Measurements from ENCODE around the gene KRTAP10-3. TPM values are rescaled to one million over a fixed set of nuclear protein-coding genes. Genes with fewer than 3 reads are reported as not detected.

The KRTAP10-3 gene
- total and polyA plus RNA-seq, 2 donors (not counting 1 experiment from before 2014, with no cell fraction given): not detected

DNA sequence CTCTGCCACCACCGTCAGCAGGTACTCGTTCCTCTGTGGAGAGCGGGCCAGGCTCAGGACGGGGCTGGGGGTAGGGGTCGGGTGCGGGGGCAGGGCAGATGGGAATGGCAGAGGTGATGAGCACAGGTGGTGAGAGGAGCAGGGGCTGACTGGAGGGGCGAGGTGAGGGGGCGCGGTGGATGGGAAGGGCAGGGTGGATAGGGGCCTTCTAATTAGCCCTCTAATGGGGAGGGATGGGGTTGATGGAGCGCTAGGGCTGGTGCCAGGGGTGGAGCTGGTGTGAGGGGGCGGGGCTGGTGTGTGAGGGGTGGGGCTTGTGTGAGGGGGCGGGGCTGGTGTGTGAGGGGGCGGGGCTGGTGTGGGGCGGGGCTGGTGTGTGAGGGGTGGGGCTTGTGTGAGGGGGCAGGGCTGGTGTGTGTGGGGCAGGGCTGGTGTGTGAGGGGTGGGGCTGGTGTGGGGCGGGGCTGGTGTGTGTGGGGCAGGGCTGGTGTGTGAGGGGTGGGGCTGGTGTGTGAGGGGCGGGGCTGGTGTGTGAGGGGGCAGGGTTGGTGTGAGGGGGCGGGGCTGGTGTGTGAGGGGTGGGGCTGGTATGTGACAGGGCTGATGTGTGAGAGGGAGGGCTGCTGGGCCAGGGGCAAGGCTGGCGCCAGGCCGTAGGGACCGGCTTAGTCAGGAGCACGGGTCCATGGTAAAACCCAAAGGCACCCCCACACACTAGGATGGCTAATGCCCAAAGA lies 24.5 kb downstream of the KRTAP10-3 start:
- no peaks in the 10 kb centered on the region for H3K27me3 ChIP-seq (ENCODE audit: control insufficient read depth, insufficient read depth, low read length)
- TF ChIP-seq, protein P1, sequence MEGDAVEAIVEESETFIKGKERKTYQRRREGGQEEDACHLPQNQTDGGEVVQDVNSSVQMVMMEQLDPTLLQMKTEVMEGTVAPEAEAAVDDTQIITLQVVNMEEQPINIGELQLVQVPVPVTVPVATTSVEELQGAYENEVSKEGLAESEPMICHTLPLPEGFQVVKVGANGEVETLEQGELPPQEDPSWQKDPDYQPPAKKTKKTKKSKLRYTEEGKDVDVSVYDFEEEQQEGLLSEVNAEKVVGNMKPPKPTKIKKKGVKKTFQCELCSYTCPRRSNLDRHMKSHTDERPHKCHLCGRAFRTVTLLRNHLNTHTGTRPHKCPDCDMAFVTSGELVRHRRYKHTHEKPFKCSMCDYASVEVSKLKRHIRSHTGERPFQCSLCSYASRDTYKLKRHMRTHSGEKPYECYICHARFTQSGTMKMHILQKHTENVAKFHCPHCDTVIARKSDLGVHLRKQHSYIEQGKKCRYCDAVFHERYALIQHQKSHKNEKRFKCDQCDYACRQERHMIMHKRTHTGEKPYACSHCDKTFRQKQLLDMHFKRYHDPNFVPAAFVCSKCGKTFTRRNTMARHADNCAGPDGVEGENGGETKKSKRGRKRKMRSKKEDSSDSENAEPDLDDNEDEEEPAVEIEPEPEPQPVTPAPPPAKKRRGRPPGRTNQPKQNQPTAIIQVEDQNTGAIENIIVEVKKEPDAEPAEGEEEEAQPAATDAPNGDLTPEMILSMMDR (conservative IDR thresholded peaks at IDR 0.05 in 1 of 2, IDR thresholded peaks at IDR 0.05 in 1 of 2; ENCODE audit: low read depth in 1 of 2, low read length in 2 of 2): no peak
- no peak for TF ChIP-seq EZH2 (IDR thresholded peaks at IDR 0.05; ENCODE audit: low read length, missing control alignments)
- no peak overlapping the region for H3K27ac ChIP-seq (ENCODE audit: insufficient read depth, low read length)
- no peaks in the 10 kb centered on the region for H3K36me3 ChIP-seq (ENCODE audit: control insufficient read depth, insufficient read depth, low read length)
- no peak for DNase-seq (ENCODE audit: low read depth in 2 of 2)
- no peak overlapping the region for H3K4me3 ChIP-seq (replicated peaks in 1 of 4; ENCODE audit: control extremely low read depth in 1 of 4, insufficient read depth in 1 of 4, low read depth in 3 of 4, low read length in 4 of 4)
- no peaks in the 10 kb centered on the region for H4K20me1 ChIP-seq (ENCODE audit: control insufficient read depth, extremely low read depth, insufficient read depth, low read length)
- no peaks in the 10 kb centered on the region for H3K4me1 ChIP-seq (ENCODE audit: control insufficient read depth, extremely low read depth, insufficient read depth, low read length)
- no peaks in the 10 kb centered on the region for H3K9me3 ChIP-seq (ENCODE audit: control insufficient read depth, insufficient read depth, low read depth, low read length)
- H3K9ac ChIP-seq (ENCODE audit: insufficient read depth, low read length): no peak overlapping the region
- no peak overlapping the region for H3K4me2 ChIP-seq (ENCODE audit: extremely low read depth, insufficient read depth, low read length)
- H2AFZ ChIP-seq (ENCODE audit: low read length): no peak overlapping the region
- no peaks in the 10 kb centered on the region for H3K79me2 ChIP-seq (ENCODE audit: control insufficient read depth, insufficient read depth, low read length)

DNA sequence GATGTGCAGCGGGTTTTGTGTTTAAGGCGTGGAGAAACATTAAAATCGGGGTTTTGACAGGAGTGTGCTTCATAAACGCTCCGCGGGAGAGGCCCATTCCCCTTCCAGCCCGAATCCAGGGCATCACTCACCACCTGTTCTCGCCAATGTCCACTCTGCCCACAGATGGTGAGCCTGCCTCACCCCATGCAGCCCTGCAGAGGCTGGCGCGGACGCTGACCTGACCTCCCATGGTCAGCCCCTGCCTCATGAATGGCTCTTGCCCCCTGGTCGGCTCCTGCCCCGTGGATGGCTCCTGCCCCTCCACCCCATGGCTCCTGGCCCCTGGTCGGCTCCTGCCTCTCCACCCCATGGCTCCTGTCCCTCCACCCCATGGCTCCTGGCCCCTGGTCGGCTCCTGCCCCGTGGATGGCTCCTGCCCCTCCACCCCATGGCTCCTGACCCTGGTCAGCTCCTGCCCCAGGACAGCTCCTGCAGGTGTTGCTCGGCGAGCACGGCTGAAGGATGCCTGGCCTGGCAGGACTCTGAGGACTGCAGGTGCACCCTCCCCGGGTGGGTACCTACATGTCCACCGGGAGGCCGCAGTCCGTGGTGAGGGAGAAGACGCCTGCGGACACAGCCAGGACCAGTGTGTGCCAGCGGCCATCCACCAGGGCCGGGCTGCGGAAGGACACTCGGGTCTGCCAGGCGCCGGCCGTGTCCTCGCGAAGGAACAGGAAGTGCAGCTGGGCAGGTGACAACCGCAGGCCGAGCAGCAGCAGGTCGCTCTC lies 25.3 kb downstream of the KRTAP10-3 start:
- H3K36me3 ChIP-seq (ENCODE audit: control insufficient read depth, insufficient read depth, low read length): no peaks in the 10 kb centered on the region
- no peak overlapping the region for H3K27ac ChIP-seq (ENCODE audit: insufficient read depth, low read length)
- no peaks in the 10 kb centered on the region for H3K4me1 ChIP-seq (ENCODE audit: control insufficient read depth, extremely low read depth, insufficient read depth, low read length)
- H4K20me1 ChIP-seq (ENCODE audit: control insufficient read depth, extremely low read depth, insufficient read depth, low read length): no peaks in the 10 kb centered on the region
- no peak for TF ChIP-seq EZH2 (IDR thresholded peaks at IDR 0.05; ENCODE audit: low read length, missing control alignments)
- TF ChIP-seq, protein P1 (conservative IDR thresholded peaks at IDR 0.05 in 1 of 2, IDR thresholded peaks at IDR 0.05 in 1 of 2; ENCODE audit: low read depth in 1 of 2, low read length in 2 of 2): no peak
- H3K4me3 ChIP-seq (replicated peaks in 1 of 4; ENCODE audit: control extremely low read depth in 1 of 4, insufficient read depth in 1 of 4, low read depth in 3 of 4, low read length in 4 of 4): no peak overlapping the region
- no peaks in the 10 kb centered on the region for H3K27me3 ChIP-seq (ENCODE audit: control insufficient read depth, insufficient read depth, low read length)
- H3K79me2 ChIP-seq (ENCODE audit: control insufficient read depth, insufficient read depth, low read length): no peaks in the 10 kb centered on the region
- no peak overlapping the region for H2AFZ ChIP-seq (ENCODE audit: low read length)
- DNase-seq (ENCODE audit: low read depth in 2 of 2): no peak
- no peak overlapping the region for H3K9ac ChIP-seq (ENCODE audit: insufficient read depth, low read length)
- no peak overlapping the region for H3K4me2 ChIP-seq (ENCODE audit: extremely low read depth, insufficient read depth, low read length)
- no peaks in the 10 kb centered on the region for H3K9me3 ChIP-seq (ENCODE audit: control insufficient read depth, insufficient read depth, low read depth, low read length)

DNA sequence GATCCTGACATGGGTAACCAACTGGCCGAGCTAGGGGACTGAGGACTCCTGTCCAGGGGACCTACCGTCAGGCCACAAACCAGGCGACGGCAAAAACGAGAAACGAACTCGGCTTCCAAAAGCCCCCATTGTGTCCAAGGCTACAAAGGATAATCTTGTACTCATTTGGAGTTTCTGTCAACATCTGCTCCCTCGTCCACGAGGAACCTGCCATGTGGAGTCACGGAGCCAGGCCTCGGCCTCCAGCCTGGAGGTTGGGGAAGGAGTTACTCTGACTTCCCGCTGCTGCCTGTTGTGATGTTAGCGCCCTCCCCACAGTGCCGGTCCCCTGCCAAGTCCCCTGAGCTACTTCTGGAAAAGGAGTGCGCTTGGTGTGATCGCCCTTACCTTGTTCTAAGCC lies 25.9 kb downstream of the KRTAP10-3 start:
- Histone ChIP-seq H4K20me1 (ENCODE audit: control insufficient read depth, extremely low read depth, insufficient read depth, low read length) (no peaks in the 10 kb centered on the region), H3K4me3 (replicated peaks in 1 of 4; ENCODE audit: control extremely low read depth in 1 of 4, insufficient read depth in 1 of 4, low read depth in 3 of 4, low read length in 4 of 4) (no peak overlapping the region), H3K9ac (ENCODE audit: insufficient read depth, low read length) (no peak overlapping the region), H3K9me3 (ENCODE audit: control insufficient read depth, insufficient read depth, low read depth, low read length) (no peaks in the 10 kb centered on the region), H3K4me2 (ENCODE audit: extremely low read depth, insufficient read depth, low read length) (no peak overlapping the region), H3K36me3 (ENCODE audit: control insufficient read depth, insufficient read depth, low read length) (no peaks in the 10 kb centered on the region), H3K4me1 (ENCODE audit: control insufficient read depth, extremely low read depth, insufficient read depth, low read length) (no peaks in the 10 kb centered on the region), H3K27me3 (ENCODE audit: control insufficient read depth, insufficient read depth, low read length) (no peaks in the 10 kb centered on the region), H3K27ac (ENCODE audit: insufficient read depth, low read length) (no peak overlapping the region), H2AFZ (ENCODE audit: low read length) (no peak overlapping the region), H3K79me2 (ENCODE audit: control insufficient read depth, insufficient read depth, low read length) (no peaks in the 10 kb centered on the region)
- DNase-seq (ENCODE audit: low read depth in 2 of 2): no peak
- no peak for TF ChIP-seq EZH2 (IDR thresholded peaks at IDR 0.05; ENCODE audit: low read length, missing control alignments)
- TF ChIP-seq, protein P1 (conservative IDR thresholded peaks at IDR 0.05 in 1 of 2, IDR thresholded peaks at IDR 0.05 in 1 of 2; ENCODE audit: low read depth in 1 of 2, low read length in 2 of 2): no peak
